UCSD-AML1 (cell line): ENCODE measurements around the gene GIMAP6.
"Not testable (repeated sequence)": the region's sequence is repeated elsewhere in the genome, so short reads cannot be mapped to it uniquely, and the experiment has no call there.

Experiments
- DNase-seq: peaks from one replicate; lab custom pipeline; 2025; ENCODE audit not compliant: unreplicated experiment; lab: John Stamatoyannopoulos, UW

GIMAP6 gene

GRCh38 chr7:150648353-150649079 lies 16.3 kb upstream of the GIMAP6 start:
- peak; percentile 26 for DNase-seq

DNA sequence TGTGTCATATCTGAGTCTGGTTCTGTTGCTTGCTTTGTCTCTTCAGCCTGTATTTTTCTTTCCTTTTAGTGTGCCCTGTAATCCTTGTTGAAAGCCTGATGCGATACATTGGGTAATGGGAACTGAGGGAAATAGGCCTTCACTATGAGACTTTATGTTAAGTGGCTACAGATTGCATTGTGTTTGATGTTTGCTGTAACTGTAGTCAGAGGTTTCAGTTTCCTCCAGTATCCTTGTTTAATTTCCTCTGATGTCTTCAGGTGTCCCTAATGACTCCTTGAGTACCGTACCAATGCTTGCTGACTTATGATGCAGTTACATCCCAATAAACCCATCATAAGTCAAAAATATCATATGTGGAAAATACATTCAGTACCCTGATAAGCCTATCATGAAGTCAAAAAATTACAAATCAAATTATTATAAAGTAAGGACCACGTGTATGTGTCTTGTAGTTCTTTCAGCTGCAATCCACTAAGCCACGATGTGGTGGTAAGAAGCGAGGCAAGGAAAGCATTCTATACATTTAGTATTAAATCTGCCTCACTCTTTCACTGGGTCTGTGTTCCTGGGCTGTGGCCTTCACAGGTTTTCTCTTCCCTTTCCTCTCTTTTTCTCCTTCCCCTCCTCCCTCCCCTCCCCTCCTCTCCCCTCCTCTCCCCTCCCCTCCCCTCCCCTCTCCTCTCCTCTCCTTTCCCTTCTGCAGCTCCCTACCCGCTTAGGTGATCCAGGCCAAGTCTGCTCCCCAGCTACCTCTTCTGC lies 13.3 kb upstream of the GIMAP6 start:
- DNase-seq = no peak

DNA sequence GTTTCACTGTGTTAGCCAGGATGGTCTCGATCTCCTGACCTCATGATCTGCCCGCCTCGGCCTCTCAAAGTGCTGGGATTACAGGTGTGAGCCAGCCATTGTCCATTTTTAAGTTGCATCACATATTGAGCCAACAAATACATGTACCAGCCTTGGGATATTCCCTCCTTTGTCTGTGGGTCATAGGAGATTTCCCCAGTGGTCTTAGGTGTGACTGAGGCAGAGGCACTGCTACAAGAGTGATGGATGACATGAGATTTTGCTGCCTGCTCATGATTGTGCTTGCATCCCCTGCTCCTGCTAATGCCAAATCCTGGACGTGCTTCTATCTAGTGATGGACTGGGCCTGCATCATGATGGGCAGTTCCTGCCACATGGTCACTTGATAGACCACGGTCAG lies 10.7 kb upstream of the GIMAP6 start:
- no peak for DNase-seq

DNA sequence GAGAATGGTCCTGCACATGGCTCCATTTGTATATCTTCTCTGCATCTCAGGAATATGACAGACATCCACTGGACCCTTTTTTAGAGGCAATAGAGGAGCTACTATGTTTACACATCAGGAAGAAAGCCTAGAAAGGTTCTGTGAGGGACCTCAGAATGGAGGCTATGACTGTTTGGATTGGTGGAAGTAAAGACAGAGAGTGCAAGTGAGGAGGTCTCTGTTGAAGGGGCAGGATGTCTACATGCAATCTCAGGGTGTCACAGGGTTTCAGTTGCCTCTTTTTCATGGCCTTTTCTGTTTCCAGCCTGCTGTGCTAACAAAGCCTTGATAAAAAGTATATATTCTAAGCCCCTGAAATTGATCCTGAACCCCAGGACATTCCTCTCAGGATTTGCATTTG lies 9.7 kb upstream of the GIMAP6 start:
- no peak for DNase-seq

DNA sequence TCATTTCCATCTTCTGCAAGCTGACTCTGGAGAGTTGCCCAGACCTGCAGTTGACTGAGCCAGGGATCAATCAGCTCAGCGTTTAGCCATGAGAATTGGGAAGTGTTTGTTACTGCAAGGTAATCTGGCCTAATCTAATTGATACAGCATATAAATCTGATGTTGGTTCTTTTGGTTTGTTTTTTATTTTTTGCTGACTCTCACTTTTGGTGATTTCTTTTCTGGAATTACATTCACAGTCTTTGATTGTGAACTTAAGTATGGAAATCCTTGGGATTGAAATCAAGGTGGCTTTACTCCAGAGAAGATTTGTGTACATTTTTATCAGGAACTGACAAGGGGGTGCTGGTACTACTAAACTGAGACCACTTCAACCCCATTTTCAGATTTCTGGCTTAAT lies 1.7 kb upstream of the GIMAP6 start:
- DNase-seq = no peak

GRCh38 chr7:150631084-150631826 lies 930 bp downstream of the GIMAP6 start:
- DNase-seq = peak; percentile 22

DNA sequence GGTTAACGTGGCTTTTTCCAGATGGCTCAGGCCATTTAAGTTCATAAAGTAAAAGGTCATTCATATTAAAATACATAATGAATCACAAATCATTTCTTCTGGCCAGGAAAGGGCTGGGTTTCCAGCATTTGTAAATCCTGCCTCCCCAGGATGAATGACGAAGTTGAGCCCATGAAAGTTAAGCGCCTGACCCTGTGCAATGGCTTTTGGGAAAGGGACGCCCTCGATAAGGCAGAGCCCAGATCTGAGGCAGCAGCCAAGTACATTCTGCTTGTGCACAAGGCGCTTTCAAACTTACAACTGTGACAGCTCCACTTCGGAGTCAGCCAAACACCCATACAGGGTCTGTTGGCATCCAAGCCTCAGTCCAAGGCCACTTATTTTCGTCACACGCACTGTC lies 2.8 kb downstream of the GIMAP6 start:
- no peak for DNase-seq

DNA sequence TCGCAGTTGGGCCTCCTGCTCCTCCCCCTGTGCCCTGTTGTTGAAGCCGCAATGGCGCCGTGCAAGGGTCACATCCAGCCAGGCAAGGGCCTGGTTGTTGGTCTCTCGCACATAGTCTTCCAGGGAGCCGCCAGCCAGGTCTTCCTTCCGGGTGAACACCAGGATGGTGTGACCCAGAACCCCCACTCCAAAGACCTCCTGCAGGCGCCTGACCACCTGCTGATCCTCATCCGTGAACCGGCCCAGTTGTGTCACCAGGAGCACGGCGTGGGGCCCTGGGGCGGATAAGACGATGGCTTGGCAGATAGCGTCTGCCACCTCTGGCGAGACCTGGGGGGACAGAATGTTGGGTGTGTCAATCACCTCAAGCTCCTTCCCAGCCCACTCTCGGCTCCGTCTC lies 4.2 kb downstream of the GIMAP6 start:
- DNase-seq = no peak

- no peak for DNase-seq
Measured at GRCh38 chr7:150626696-150627095, 5.5 kb downstream of the GIMAP6 start.

GRCh38 chr7:150621376-150621775 lies 10.8 kb downstream of the GIMAP6 start:
- DNase-seq = no peak

DNA sequence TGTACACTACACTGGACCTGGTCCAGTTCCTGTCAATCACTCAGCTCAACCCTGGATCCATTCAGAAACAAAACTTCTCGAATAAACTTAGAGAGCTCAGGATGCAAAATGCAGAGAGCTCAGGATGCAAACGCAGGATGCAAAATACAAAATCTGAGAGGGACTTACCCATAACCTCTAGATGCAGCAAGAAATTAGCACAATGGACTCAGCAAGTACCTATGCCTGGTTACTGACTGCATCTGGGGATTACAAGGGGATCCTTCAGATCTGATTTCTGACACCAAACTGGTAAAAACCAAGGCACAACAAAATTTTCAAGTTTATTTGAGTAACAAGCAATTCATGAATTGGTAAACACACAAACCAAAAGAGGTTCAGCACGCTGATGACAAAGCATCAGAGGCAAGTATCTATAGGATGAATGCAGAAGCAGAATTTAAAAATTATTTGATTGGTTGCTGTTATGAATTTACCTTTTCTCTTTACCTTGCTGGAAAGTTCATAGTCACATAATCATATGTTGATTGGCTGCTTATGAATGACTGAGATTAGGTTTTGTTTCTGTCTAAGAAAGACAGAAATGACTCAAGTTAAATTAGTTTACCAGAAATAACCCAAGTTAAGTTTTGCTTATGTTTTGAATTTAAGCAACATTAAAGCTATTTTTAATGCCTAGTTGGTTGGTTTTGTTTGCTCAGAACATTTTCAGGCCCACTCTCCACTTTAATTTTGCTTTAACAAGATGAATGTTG lies 11.4 kb downstream of the GIMAP6 start:
- DNase-seq = no peak

GRCh38 chr7:150620061-150620460 lies 12.1 kb downstream of the GIMAP6 start:
- DNase-seq = no peak

- DNase-seq = not testable (repeated sequence)
Measured at GRCh38 chr7:150615221-150615755, 16.9 kb downstream of the GIMAP6 start.

DNA sequence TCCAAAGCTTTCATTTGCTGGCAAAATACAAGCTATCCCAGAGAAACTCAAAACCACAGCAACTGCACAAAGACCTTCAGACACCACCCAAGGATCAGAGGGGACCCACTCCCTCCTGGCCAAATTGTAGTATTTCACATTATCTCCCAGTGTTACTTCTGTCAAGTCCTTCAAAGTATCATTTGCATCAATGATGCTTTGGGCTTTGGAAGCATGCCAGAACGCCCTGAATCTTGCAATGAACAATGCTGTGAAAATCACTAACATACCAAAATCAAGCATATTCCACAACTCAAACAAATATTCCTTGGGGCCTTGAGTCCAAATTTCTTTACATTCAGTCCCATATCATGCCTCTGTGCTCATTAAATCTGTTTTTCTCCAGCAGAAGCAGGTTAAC lies 17.8 kb downstream of the GIMAP6 start:
- not testable (repeated sequence) for DNase-seq

- DNase-seq = no peak
Measured at GRCh38 chr7:150613880-150614279, 18.3 kb downstream of the GIMAP6 start.

GRCh38 chr7:150612925-150613324 lies 19.3 kb downstream of the GIMAP6 start:
- DNase-seq = no peak

DNA sequence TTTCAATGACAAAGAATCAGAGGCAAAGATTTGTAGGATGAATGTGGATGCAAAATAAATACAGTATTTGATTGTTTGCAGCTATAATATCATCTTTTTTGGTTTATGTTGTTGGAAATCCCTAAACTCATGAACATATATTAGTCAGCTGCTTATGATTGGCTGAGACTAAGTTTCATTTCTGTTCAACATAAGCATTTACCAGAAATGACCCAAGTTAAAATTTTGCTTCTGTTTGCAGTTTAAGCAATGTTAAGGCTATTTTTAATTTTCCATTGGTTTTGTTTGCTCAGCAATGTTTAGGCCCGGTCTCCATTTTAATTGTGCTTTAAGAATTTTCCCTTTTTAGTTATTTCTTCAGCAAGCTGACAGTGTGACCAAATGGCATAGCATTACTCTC lies 22.0 kb downstream of the GIMAP6 start:
- DNase-seq = no peak

GRCh38 chr7:150603600-150603999 lies 28.6 kb downstream of the GIMAP6 start:
- not testable (repeated sequence) for DNase-seq

GRCh38 chr7:150595361-150595760 lies 36.8 kb downstream of the GIMAP6 start:
- no peak for DNase-seq

- DNase-seq = no peak
Measured at GRCh38 chr7:150594805-150595204, 37.4 kb downstream of the GIMAP6 start.

DNA sequence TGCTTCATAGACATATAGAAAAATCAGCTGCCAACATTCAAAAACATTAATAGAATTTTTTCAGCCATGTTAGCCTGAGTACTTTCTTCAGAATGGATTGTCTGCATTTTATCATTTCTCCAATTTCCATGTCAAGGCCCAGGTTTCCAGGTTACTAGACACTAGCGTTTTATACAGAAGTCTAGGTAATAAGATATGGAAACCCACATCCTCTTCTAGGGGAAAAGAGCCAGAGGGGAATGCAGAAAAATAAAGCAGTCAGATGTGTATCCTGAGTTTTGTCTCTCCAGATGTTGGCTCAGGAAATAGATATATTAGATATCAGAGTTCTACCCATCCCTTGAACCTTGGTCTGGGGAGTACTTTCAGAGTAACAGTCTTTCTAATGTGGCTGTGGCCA lies 44.6 kb downstream of the GIMAP6 start:
- no peak for DNase-seq
